Posterior cingulate gyrus (tissue), 11 donors: ENCODE data around the gene SEMA5A.
"Not testable (repeated sequence)": the region's sequence is repeated elsewhere in the genome, so short reads cannot be mapped to it uniquely, and the experiment has no call there.

Source experiments
- DNase-seq, 10 donors: peaks; one replicate each; pipeline versions ENCODE4 v3.0.0 to v3.0.0-alpha.2; 2020 to 2021; ENCODE audit warnings: mixed read lengths in 3 of 10
- intact Hi-C: fragments of 100-400 bp; cut with DNase I; formaldehyde crosslinking; loops from one replicate; pipeline ENCODE4 v1.15.1; 2023

The SEMA5A gene

DNA sequence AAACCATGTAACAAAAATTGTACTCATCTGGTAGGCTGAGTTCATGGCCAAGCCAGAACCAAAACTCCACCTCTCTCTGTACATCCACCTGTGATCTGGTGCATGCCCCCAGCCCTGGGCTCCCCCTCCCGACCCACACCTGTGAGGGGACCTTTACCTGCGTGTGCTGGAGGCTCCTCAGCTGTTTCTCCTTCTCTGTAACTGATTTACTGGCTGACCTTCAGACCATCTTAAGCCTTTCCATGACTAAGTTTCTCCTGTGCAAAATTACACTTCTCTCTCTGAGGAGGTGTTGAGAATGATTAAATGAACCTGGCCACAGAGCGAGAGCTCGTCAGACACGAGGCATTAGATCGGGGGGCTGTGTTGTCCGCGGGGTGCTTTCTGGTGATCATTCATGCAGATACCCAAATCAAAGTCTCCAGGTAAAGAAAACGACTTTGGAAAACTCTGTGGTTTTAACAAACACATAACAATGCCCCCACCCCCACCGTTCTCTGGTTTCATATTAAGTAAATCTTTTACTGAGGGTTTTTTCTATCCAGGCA, 136.4 kb downstream of the SEMA5A start:
- no peak for DNase-seq
- intact Hi-C loops, result no loop called here

- intact Hi-C loops, result no loop called here
- DNase-seq, result no peak
Observed at GRCh38 chr5:9408964-9409363, 136.9 kb downstream of the SEMA5A start.

DNA sequence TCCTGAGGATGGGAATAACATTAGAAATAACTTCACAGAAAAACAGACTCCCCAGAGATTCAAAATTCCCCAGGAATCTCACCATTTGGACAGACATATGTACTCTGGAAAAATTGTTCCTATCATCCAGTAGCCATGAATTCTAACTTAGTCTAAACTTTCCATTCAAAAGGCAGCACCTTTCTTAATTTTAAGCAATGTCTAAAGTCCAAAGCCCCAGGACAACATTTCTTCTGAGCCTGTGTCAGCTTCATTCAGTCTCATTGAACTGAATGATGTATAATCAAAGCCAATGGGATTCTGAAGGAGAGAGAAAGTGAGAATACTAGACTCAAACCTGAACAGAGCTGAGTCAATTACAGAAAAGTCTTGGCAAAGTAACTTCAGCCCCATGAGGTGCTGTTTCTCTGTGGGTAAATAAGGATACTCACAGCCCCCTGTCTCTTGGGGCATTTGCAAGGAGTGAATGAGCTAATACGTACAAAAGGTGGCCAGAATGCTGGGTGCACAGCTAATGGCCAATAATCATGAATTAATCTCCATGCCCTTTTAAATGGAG, 140.6 kb downstream of the SEMA5A start:
- DNase-seq, result no peak
- intact Hi-C loops, result no loop called here

- intact Hi-C loops, result no loop called here
Observed at GRCh38 chr5:9401786-9402472, 143.9 kb downstream of the SEMA5A start.

DNA sequence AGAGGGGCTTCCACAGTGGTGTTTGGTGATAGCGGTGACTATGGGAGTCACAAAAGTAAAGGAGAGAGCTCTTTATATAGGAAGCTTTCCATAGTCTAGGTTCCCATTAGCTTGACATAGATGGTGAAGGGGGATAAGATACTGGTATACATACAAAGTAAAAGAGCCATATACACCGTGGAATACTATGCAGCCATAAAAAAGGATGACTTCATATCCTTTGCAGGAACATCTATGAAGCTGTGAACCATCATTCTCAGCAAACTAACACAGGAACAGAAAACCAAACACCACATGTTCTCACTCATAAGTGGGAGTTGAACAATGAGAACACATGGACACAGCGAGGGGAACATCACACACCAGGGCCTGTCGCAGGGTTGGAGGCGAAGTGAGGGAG, 146.1 kb downstream of the SEMA5A start:
- DNase-seq, intact Hi-C loops: not testable (repeated sequence)

More at GRCh38 chr5:9401786-9402472, 143.9 kb downstream of the SEMA5A start:
- no peak for DNase-seq

DNA sequence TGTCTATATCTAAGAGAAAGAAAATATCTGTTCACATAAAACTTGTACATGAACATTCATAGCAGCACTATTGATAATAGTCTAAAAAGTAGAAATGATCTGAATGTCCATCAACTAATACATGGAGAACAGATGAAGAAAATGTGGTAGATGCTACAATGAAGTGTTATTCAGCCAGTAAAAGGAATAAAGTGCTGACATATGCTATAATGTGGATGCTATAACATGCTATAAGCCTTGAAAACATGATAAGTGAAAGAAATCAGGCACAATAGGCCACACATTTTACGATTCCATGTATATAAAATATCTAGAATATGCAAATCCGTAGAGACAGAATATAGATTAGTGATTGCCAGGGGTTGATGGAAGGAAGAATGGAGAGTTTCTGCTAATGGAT, 146.8 kb downstream of the SEMA5A start:
- DNase-seq, result no peak
- intact Hi-C loops, result no loop called here

GRCh38 chr5:9398227-9398626, 147.6 kb downstream of the SEMA5A start:
- intact Hi-C loops, result no loop called here
- no peak for DNase-seq

GRCh38 chr5:9396285-9396770, 149.5 kb downstream of the SEMA5A start:
- DNase-seq, result no peak
- intact Hi-C loops, result no loop called here

DNA sequence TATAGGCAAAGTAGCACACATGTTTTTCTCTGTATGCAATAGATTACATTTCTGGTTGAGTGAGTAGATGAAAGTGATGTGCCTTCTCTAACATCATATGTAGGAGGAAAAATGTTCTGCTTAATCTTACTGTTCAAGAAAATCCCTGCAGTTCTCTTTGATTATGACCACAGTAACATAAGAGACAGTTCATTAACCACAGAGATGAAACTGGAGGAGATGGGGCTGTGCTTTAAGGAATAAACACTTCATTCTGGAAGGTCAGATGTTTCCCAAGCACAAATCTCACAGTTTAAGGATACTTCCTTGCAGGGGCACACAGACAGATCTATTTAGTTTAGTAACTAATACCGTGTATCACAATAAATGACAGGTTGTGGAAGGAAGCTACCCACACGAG, 150.2 kb downstream of the SEMA5A start:
- no peak for DNase-seq
- intact Hi-C loops, result no loop called here

GRCh38 chr5:9394221-9394620, 151.7 kb downstream of the SEMA5A start:
- DNase-seq, result no peak
- intact Hi-C loops, result no loop called here

GRCh38 chr5:9392625-9393024, 153.2 kb downstream of the SEMA5A start:
- intact Hi-C loops, result no loop called here
- DNase-seq, result no peak

DNA sequence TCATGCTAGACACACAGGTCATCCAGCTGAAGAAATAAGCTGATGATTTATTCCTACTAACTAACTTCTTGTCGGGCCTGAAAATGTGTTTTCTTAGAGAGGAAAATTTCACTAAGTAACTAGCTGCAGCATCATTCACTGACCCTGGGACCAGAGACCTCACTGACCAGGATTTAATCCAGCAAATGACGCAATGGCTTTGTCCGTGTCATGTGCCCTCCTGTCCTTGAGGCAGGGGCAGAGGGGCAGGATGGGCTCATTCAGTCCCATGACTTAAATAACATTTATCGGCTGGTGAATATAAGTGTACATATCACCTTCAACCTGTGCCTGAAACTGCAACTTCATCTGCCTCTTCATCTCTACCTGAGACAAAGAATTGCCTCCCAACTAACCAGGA, 154.8 kb downstream of the SEMA5A start:
- intact Hi-C loops, result no loop called here
- no peak for DNase-seq

DNA sequence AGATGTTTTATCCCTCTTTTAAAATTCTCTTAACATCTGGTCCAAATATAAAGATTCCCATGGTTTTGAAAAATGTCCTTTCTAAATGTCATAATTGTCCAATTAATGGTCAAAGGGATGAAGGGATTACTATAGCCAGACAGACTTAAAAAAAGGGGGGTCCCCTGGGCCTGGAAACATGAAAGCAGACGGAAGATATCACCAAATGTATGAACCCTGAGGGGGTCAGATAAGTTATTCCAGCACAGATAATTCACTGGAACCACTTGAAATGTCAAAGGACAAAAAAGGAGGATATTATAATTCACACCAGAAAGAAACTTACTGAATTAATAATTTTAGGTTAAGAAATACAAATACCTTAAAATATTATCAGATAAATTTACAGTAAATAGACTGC, 155.8 kb downstream of the SEMA5A start:
- intact Hi-C loops, result no loop called here

DNA sequence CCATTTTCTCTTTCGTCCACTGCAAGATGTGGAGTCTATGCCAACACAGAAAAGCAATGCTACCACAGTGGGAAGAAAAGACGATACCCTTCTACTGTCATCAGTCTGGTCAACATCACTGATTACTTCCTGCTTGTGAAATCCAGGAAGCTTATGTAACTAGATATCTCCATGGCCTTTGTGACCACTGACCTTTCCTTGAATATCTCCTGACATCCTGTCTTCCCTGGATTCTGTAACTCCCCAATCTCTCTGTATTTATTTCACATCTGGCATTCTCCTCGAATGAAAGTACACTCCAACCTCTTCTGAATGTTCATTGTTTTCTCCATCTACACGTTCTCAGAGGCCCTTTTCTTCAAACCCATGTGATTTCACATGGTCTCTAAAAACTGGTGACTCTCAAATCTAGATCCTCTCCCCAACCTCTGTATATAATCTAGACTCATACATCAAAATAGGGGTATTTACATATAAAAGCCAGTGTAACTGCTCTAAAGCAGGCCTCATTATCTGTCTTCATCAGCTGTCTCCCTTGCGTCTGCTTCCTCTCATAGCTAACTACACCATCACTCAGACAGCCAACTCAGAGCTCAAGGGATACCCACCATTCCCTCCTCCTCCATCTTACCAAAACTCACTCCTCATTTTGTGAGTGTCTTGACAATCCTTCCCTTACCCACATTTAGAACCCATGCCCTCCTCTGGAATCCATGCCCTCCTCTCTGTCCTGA, 156.8 kb downstream of the SEMA5A start:
- DNase-seq, result no peak
- intact Hi-C loops, result loop anchor here (10.0 kb wide), 1 partner anchor 126 kb away; no protein-coding TSS in a partner anchor

More for the DNA sequence above, 155.8 kb downstream of the SEMA5A start:
- DNase-seq, result no peak

DNA sequence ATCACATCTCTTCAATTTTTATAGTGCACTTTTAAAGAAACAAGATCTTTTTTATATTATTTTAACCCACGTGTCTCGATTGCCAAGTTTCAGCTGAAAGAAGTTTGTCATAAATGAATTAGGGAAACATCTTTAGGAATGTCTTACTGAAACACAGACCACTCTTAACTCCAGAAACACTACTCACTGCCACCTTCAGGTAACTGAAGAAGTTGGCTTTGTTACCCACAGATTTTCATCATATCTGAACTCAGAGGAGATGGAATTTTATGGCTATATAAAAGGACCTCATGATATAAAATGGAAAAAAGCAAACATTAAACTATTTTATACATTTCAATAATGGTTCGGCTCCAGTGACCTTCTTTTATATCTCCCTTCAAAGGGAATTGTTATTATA, 158.0 kb downstream of the SEMA5A start:
- DNase-seq, result no peak
- intact Hi-C loops, result loop anchor here (10.0 kb wide), 1 partner anchor 127 kb away; no protein-coding TSS in a partner anchor

GRCh38 chr5:9386945-9387344, 158.9 kb downstream of the SEMA5A start:
- no peak for DNase-seq
- intact Hi-C loops, result loop anchor here (10.0 kb wide), 1 partner anchor 128 kb away; no protein-coding TSS in a partner anchor

GRCh38 chr5:9382522-9382921, 163.4 kb downstream of the SEMA5A start:
- DNase-seq, result no peak
- intact Hi-C loops, result loop anchor here (10.0 kb wide), 1 partner anchor 132 kb away; no protein-coding TSS in a partner anchor

- no peak for DNase-seq
- intact Hi-C loops, result loop anchor here (10.0 kb wide), 1 partner anchor 133 kb away; no protein-coding TSS in a partner anchor
Observed at GRCh38 chr5:9381464-9381863, 164.4 kb downstream of the SEMA5A start.

- intact Hi-C loops, result loop anchor here (10.0 kb wide), 1 partner anchor 135 kb away; no protein-coding TSS in a partner anchor
- DNase-seq, result no peak
Observed at GRCh38 chr5:9380109-9380508, 165.8 kb downstream of the SEMA5A start.

- intact Hi-C loops, result no loop called here
- DNase-seq, result no peak
Observed at GRCh38 chr5:9376363-9377117, 169.3 kb downstream of the SEMA5A start.
